Parathyroid adenoma (tissue), 2 donors: ENCODE measurements around the gene NALF2.
A peak's percentile ranks its signal among the peaks of the same experiment; 100 is the strongest.

Experiments used
- H2AFZ ChIP-seq: fragments of 300-600 bp; sonication (generic); one replicate; pipeline ENCODE4 v1.7.0; 2017; ENCODE audit warnings: antibody characterized with exemption, mild to moderate bottlenecking
- H3K27ac ChIP-seq: fragments of 300-600 bp; sonication (generic); one replicate; pipeline ENCODE4 v1.7.0; 2017
- H3K27me3 ChIP-seq: fragments of 300-600 bp; sonication (generic); one replicate; pipeline ENCODE4 v1.7.0; 2017; ENCODE audit warnings: low read length; ENCODE audit not compliant: control insufficient read depth, insufficient read depth
- H3K36me3 ChIP-seq: fragments of 300-600 bp; sonication (generic); one replicate; pipeline ENCODE4 v1.7.0; 2017; ENCODE audit warnings: low read length; ENCODE audit not compliant: control insufficient read depth, insufficient read depth
- H3K4me1 ChIP-seq: fragments of 300-600 bp; sonication (generic); one replicate; pipeline ENCODE4 v1.7.0; 2017; ENCODE audit warnings: control low read depth
- H3K4me2 ChIP-seq: fragments of 300-600 bp; sonication (generic); one replicate; pipeline ENCODE4 v1.7.0; 2017; ENCODE audit warnings: low read length
- H3K4me3 ChIP-seq: fragments of 300-600 bp; sonication (generic); one replicate; pipeline ENCODE4 v1.7.0; 2017; ENCODE audit warnings: low read depth, low read length
- H3K79me2 ChIP-seq: fragments of 300-600 bp; sonication (generic); one replicate; pipeline ENCODE4 v1.7.0; 2017; ENCODE audit warnings: control low read depth
- H3K9ac ChIP-seq: fragments of 300-600 bp; sonication (generic); one replicate; pipeline ENCODE4 v1.7.0; 2017; ENCODE audit warnings: mild to moderate bottlenecking
- H3K9me3 ChIP-seq: fragments of 300-600 bp; sonication (generic); one replicate; pipeline ENCODE4 v1.7.0; 2017; ENCODE audit warnings: low read length; ENCODE audit not compliant: control insufficient read depth
- CTCF ChIP-seq: fragments of 300-600 bp; sonication (generic); IDR thresholded peaks from one replicate; pipeline ENCODE4 v1.7.0; 2017; ENCODE audit warnings: antibody characterized with exemption, mild to moderate bottlenecking
- donor health status: primary hyperparathyroidism.

Gene NALF2

GRCh38 chrX:69493193-69493592 is 10.9 kb upstream of the NALF2 start:
- no peak overlapping the region for H3K27ac ChIP-seq
- H3K36me3 ChIP-seq: no peaks in the 10 kb centered on the region
- no peaks in the 10 kb centered on the region for H3K9me3 ChIP-seq
- no peaks in the 10 kb centered on the region for H3K79me2 ChIP-seq
- H3K4me2 ChIP-seq: no peak overlapping the region
- H2AFZ ChIP-seq: no peak overlapping the region
- H3K27me3 ChIP-seq: no peaks in the 10 kb centered on the region
- no peak overlapping the region for H3K9ac ChIP-seq
- no peak overlapping the region for H3K4me3 ChIP-seq
- H3K4me1 ChIP-seq: no peaks in the 10 kb centered on the region
- peak; percentile 51 for TF ChIP-seq CTCF

GRCh38 chrX:69493766-69494165 is 10.4 kb upstream of the NALF2 start:
- Histone ChIP-seq H2AFZ (no peak overlapping the region), H3K9ac (no peak overlapping the region), H3K4me2 (no peak overlapping the region), H3K36me3 (no peaks in the 10 kb centered on the region), H3K4me1 (no peaks in the 10 kb centered on the region), H3K4me3 (no peak overlapping the region), H3K27ac (no peak overlapping the region), H3K27me3 (no peaks in the 10 kb centered on the region), H3K79me2 (no peaks in the 10 kb centered on the region), H3K9me3 (no peaks in the 10 kb centered on the region)
- no peak for TF ChIP-seq CTCF

GRCh38 chrX:69496183-69496582 is 7.9 kb upstream of the NALF2 start:
- no peaks in the 10 kb centered on the region for H3K36me3 ChIP-seq
- no peak overlapping the region for H3K4me3 ChIP-seq
- no peak for TF ChIP-seq CTCF
- no peak overlapping the region for H3K9ac ChIP-seq
- H3K79me2 ChIP-seq: no peaks in the 10 kb centered on the region
- H3K27ac ChIP-seq: no peak overlapping the region
- no peak overlapping the region for H3K4me2 ChIP-seq
- H3K4me1 ChIP-seq: no peaks in the 10 kb centered on the region
- no peak overlapping the region for H2AFZ ChIP-seq
- H3K27me3 ChIP-seq: no peaks in the 10 kb centered on the region
- no peaks in the 10 kb centered on the region for H3K9me3 ChIP-seq

- no peak overlapping the region for H3K4me3 ChIP-seq
- H3K79me2 ChIP-seq: no peaks in the 10 kb centered on the region
- H3K36me3 ChIP-seq: no peaks in the 10 kb centered on the region
- H3K27ac ChIP-seq: no peak overlapping the region
- no peak overlapping the region for H3K4me2 ChIP-seq
- peak overlapping the region; percentile 78 for H2AFZ ChIP-seq
- H3K4me1 ChIP-seq: no peaks in the 10 kb centered on the region
- H3K27me3 ChIP-seq: no peaks in the 10 kb centered on the region
- no peak for TF ChIP-seq CTCF
- no peak overlapping the region for H3K9ac ChIP-seq
- no peaks in the 10 kb centered on the region for H3K9me3 ChIP-seq
Observed at GRCh38 chrX:69501429-69501828, 2.7 kb upstream of the NALF2 start.

GRCh38 chrX:69503228-69503781 is 821 bp upstream of the NALF2 start:
- H3K9ac ChIP-seq: no peak overlapping the region
- H3K27ac ChIP-seq: peak overlapping the region; percentile 96
- H3K36me3 ChIP-seq: no peaks in the 10 kb centered on the region
- H3K4me1 ChIP-seq: no peaks in the 10 kb centered on the region
- H3K27me3 ChIP-seq: no peaks in the 10 kb centered on the region
- H2AFZ ChIP-seq: peak overlapping the region; percentile 95
- no peaks in the 10 kb centered on the region for H3K9me3 ChIP-seq
- H3K4me2 ChIP-seq: no peak overlapping the region
- TF ChIP-seq CTCF: peak; percentile 13
- no peak overlapping the region for H3K4me3 ChIP-seq
- no peaks in the 10 kb centered on the region for H3K79me2 ChIP-seq
